SU-DHL-6 (cell line): Measurements from ENCODE around the gene CACNA1B.

Source experiments
- H2AFZ ChIP-seq: fragments of 200-600 bp; sonication (generic); 2 replicates; pipeline ENCODE4 v1.6.1; 2014; ENCODE audit warnings: low read depth, mild to moderate bottlenecking, moderate library complexity, mixed read lengths, antibody characterized with exemption, low read length; ENCODE audit not compliant: severe bottlenecking
- H3F3A ChIP-seq: fragments of 200-600 bp; shearing (Covaris generic); 2 replicates; pipeline ENCODE4 v1.6.0; 2016; ENCODE audit warnings: antibody characterized with exemption, mild to moderate bottlenecking; ENCODE audit not compliant: insufficient read depth
- H3K27ac ChIP-seq: fragments of 200-600 bp; sonication (generic); 2 replicates; pipeline ENCODE4 v1.5.1; 2016; ENCODE audit warnings: low read depth, mild to moderate bottlenecking, low read length, moderate library complexity, mixed read lengths
- H3K27me3 ChIP-seq: fragments of 200-600 bp; sonication (generic), shearing (Covaris generic); 2 replicates; pipeline ENCODE4 v1.6.0; 2014; ENCODE audit warnings: mild to moderate bottlenecking, low read length
- H3K36me3 ChIP-seq: fragments of 200-600 bp; sonication (generic); 2 replicates; pipeline ENCODE4 v1.6.1; 2014; ENCODE audit warnings: mild to moderate bottlenecking, low read length, mixed read lengths
- H3K4me2 ChIP-seq: fragments of 300-600, 200-600 bp; shearing (Covaris generic), sonication (generic); 2 replicates; pipeline ENCODE4 v1.6.0; 2014; ENCODE audit warnings: low read length, low read depth, mild to moderate bottlenecking; ENCODE audit not compliant: poor library complexity, severe bottlenecking
- H3K4me3 ChIP-seq: fragments of 200-600 bp; sonication (generic); 2 replicates; pipeline ENCODE4 v1.5.1; 2014; ENCODE audit warnings: antibody characterized with exemption, low read length, mild to moderate bottlenecking, mixed read lengths; ENCODE audit not compliant: insufficient read depth, poor library complexity, severe bottlenecking
- H3K79me2 ChIP-seq: fragments of 200-600 bp; sonication (generic); 2 replicates; pipeline ENCODE4 v1.6.1; 2014; ENCODE audit warnings: mild to moderate bottlenecking, low read length, moderate library complexity; ENCODE audit not compliant: insufficient read depth
- H3K9ac ChIP-seq: fragments of 200-600 bp; sonication (generic); 2 replicates; pipeline ENCODE4 v1.7.0; 2014; ENCODE audit warnings: mild to moderate bottlenecking, low read length
- H3K9me2 ChIP-seq: fragments of 200-600 bp; sonication (generic); replicated peaks from 2 replicates; pipeline ENCODE4 v1.6.1; 2014; ENCODE audit warnings: low read length; ENCODE audit not compliant: insufficient read depth
- H3K9me3 ChIP-seq: fragments of 200-600 bp; sonication (generic); 2 replicates; pipeline ENCODE4 v1.6.1; 2014; ENCODE audit warnings: low read length, mixed read lengths; ENCODE audit not compliant: insufficient read depth
- H4K20me1 ChIP-seq: fragments of 200-600 bp; sonication (generic); 2 replicates; pipeline ENCODE4 v1.6.1; 2014; ENCODE audit warnings: low read depth, mild to moderate bottlenecking, antibody characterized with exemption, low read length, moderate library complexity, mixed read lengths
- EZH2phosphoT487 ChIP-seq: fragments of 200-600 bp; sonication (generic), shearing (Covaris generic); conservative IDR thresholded peaks from 2 replicates; pipeline ENCODE4 v1.6.1; 2018; ENCODE audit warnings: mild to moderate bottlenecking, antibody characterized with exemption, low read length, moderate library complexity, mixed read lengths
- TF ChIP-seq, protein P1 (sequence below): fragments of 200-600 bp; sonication (generic); IDR thresholded peaks from one replicate; pipeline ENCODE4 v1.5.1; 2017; ENCODE audit warnings: antibody characterized with exemption, mild to moderate bottlenecking, low read length, moderate library complexity; ENCODE audit not compliant: insufficient read depth, poor library complexity, severe bottlenecking

The CACNA1B gene

DNA sequence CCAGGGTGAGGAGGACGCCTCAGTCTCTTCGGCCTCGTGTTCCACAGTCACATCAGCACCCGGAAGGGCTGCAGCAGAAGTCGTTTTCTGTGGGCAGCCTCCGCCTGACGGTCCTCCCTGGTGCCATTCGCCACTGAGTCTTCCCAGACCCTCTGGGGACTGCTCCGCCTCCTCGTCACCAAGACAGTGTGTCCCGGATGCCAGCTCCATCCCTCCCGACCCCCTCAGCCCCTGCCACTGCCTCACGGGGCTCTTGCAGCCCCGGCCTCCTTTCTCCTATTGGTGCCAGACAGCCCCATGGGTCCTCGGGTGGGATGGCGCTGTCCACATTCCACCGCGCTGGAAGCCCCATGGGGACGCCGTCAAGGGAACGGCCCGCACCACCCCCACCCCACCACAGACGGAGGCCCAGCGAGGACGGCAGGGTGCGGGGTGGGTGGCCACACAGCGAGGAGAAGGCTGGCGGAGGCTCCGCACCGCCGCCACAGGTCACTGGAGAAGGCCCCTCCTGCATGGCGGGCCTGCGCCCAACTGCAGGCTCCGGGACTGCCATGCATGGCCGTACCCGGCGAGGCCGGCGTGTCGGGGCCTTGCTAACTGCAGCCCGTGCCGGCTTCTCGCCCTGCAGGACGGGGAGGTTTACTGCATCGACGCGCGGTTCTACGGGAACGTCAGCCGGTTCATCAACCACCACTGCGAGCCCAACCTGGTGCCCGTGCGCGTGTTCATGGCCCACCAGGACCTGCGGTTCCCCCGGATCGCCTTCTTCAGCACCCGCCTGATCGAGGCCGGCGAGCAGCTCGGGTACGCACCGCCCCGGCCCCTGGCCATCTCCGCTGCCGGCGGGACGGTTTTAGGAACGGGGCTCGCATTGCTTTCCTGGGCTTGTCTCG lies 43.6 kb upstream of the CACNA1B start:
- Histone ChIP-seq H3K4me2 (no peak overlapping the region), H3K9me2 (no peaks in the 10 kb centered on the region), H3K27ac (no peak overlapping the region), H3K9me3 (no peaks in the 10 kb centered on the region), H3K4me3 (no peak overlapping the region), H4K20me1 (no peaks in the 10 kb centered on the region), H3K9ac (no peak overlapping the region), H2AFZ (no peak overlapping the region), H3K27me3 (no peaks in the 10 kb centered on the region), H3K36me3 (no peaks in the 10 kb centered on the region), H3K79me2 (no peaks in the 10 kb centered on the region), H3F3A (peaks cover 5% of the 10 kb centered on the region; the same call in 1 of the 2 replicates)
- no peak for TF ChIP-seq EZH2phosphoT487
- TF ChIP-seq, protein P1, sequence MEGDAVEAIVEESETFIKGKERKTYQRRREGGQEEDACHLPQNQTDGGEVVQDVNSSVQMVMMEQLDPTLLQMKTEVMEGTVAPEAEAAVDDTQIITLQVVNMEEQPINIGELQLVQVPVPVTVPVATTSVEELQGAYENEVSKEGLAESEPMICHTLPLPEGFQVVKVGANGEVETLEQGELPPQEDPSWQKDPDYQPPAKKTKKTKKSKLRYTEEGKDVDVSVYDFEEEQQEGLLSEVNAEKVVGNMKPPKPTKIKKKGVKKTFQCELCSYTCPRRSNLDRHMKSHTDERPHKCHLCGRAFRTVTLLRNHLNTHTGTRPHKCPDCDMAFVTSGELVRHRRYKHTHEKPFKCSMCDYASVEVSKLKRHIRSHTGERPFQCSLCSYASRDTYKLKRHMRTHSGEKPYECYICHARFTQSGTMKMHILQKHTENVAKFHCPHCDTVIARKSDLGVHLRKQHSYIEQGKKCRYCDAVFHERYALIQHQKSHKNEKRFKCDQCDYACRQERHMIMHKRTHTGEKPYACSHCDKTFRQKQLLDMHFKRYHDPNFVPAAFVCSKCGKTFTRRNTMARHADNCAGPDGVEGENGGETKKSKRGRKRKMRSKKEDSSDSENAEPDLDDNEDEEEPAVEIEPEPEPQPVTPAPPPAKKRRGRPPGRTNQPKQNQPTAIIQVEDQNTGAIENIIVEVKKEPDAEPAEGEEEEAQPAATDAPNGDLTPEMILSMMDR: no peak

DNA sequence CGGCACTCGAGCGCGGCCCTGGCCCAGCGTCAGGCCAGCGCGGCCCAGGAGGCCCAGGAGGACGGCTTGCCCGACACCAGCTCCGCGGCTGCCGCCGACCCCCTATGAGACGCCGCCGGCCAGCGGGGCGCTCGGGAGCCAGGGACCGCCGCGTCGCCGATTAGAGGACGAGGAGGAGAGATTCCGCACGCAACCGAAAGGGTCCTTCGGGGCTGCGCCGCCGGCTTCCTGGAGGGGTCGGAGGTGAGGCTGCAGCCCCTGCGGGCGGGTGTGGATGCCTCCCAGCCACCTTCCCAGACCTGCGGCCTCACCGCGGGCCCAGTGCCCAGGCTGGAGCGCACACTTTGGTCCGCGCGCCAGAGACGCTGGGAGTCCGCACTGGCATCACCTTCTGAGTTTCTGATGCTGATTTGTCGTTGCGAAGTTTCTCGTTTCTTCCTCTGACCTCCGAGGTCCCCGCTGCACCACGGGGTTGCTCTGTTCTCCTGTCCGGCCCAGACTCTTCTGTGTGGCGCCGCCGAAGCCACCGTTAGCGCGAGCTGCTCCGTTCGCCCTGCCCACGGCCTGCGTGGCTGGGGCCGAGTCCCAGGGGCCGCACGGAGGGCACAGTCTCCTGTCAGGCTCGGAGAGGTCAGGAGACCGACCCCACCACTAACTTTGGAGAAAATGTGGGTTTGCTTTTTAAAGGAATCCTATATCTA lies 42.6 kb upstream of the CACNA1B start:
- no peak overlapping the region for H3K4me3 ChIP-seq
- no peaks in the 10 kb centered on the region for H4K20me1 ChIP-seq
- no peak overlapping the region for H3K4me2 ChIP-seq
- H3K9me2 ChIP-seq: no peaks in the 10 kb centered on the region
- H3K36me3 ChIP-seq: no peaks in the 10 kb centered on the region
- no peak overlapping the region for H3K9ac ChIP-seq
- H3K9me3 ChIP-seq: no peaks in the 10 kb centered on the region
- H3K27ac ChIP-seq: no peak overlapping the region
- peaks cover 6% of the 10 kb centered on the region; the same call in 1 of the 2 replicates for H3F3A ChIP-seq
- H3K79me2 ChIP-seq: no peaks in the 10 kb centered on the region
- no peak overlapping the region for H2AFZ ChIP-seq
- TF ChIP-seq, protein P1: no peak
- no peak for TF ChIP-seq EZH2phosphoT487
- H3K27me3 ChIP-seq: no peaks in the 10 kb centered on the region

DNA sequence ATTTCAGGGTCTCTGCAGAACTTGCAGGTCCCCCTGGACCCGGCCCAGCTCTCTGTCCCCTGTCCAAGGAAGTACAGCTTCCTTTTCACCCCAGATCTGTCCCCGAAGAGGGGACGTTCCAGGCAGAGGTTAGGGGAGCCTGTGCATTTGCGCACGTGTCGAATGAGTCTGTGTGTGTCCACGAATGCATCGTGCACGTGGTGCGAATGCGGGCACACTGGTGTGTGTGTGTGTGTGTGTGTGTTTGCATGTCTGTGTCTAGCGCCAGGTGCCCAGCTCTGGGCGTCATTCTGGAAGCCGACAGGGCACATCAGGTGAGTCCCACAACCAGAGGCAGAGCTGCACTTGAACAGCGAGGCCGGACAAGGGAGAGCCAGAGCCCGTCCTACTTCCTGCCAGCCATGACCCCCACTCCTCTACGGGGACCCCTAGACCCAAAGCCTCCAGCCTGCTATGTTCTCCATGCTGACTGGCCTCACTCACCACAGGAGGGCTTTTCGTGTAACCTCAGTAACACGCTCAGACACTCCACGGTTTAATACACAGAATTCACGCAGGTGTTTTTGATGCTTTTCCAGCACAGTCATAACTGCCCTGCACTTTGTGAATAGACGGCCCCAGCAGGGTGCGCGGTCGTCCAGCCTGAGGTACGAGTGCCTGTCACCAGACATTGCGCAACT lies 41.3 kb upstream of the CACNA1B start:
- Histone ChIP-seq H4K20me1 (no peaks in the 10 kb centered on the region), H3K36me3 (no peaks in the 10 kb centered on the region)

More for the DNA sequence above, 41.3 kb upstream of the CACNA1B start:
- Histone ChIP-seq H3K79me2 (no peaks in the 10 kb centered on the region), H3K27ac (no peak overlapping the region), H3F3A (peaks cover 6% of the 10 kb centered on the region; the same call in 1 of the 2 replicates), H3K9ac (no peak overlapping the region), H3K27me3 (no peaks in the 10 kb centered on the region), H2AFZ (no peak overlapping the region), H3K4me2 (no peak overlapping the region), H3K9me3 (no peaks in the 10 kb centered on the region), H3K9me2 (no peaks in the 10 kb centered on the region), H3K4me3 (no peak overlapping the region)
- TF ChIP-seq, protein P1: no peak
- no peak for TF ChIP-seq EZH2phosphoT487
